ENCODE measurements around the gene ROR1. TPM values are rescaled to one million over a fixed set of nuclear protein-coding genes. Genes with fewer than 3 reads are reported as not detected.

Gene ROR1
- total RNA-seq, 1 experiment from 2014 or later: 2.7 TPM

GRCh38 chr1:64121766-64122385 is 348.1 kb downstream of the ROR1 start:
- Histone ChIP-seq H4K20me1 (ENCODE audit: insufficient read depth) (no peaks in the 10 kb centered on the region), H3K27ac (ENCODE audit: low read depth, low read length) (no peak overlapping the region), H3K79me2 (ENCODE audit: insufficient read depth, low read length) (no peaks in the 10 kb centered on the region), H3K4me3 (replicated peaks in 1 of 2; ENCODE audit: low read depth in 1 of 2, low read length in 2 of 2) (no peak overlapping the region), H3K9me2 (ENCODE audit: insufficient read depth) (no peaks in the 10 kb centered on the region), H3K4me1 (ENCODE audit: control insufficient read depth in 1 of 2, insufficient read depth in 2 of 2, low read length in 2 of 2) (no peaks in the 10 kb centered on the region), H3K27me3 (ENCODE audit: insufficient read depth, low read length) (no peaks in the 10 kb centered on the region), H3K4me2 (ENCODE audit: low read length) (no peak overlapping the region), H3K9me3 (ENCODE audit: control insufficient read depth in 1 of 2, insufficient read depth in 1 of 2, low read depth in 1 of 2, low read length in 2 of 2) (no peaks in the 10 kb centered on the region), H3K36me3 (ENCODE audit: control insufficient read depth in 1 of 2, insufficient read depth in 2 of 2, low read length in 2 of 2) (no peaks in the 10 kb centered on the region), H3K9ac (ENCODE audit: low read length) (no peak overlapping the region), H2AFZ (ENCODE audit: low read depth, low read length, poor library complexity, severe bottlenecking) (no peak overlapping the region)
- no TSS peak for BruUV-seq (replicated peaks)
- RAD21 ChIA-PET (ENCODE audit: low non-redundant PET in 1 of 2, low total read pairs in 2 of 2, uncharacterized antibody in 2 of 2, unreplicated experiment in 2 of 2): no interaction called here
- POLR2A ChIA-PET: no interaction called here
- ATAC-seq (no peak), DNase-seq (ENCODE audit: low read depth, low spot score) (no peak)
- intact Hi-C loops (cut with micrococcal nuclease): no loop called here
- CTCF ChIA-PET: no interaction called here
- TF ChIP-seq ZNF274 (IDR thresholded peaks at IDR 0.05; ENCODE audit: low read depth, low read length) (no peak), TCF7L2 (IDR thresholded peaks at IDR 0.05; ENCODE audit: borderline replicate concordance, extremely low read depth, insufficient read depth, insufficient read length) (no peak), ZFX (IDR thresholded peaks at IDR 0.05) (no peak), ELF1 (IDR thresholded peaks at IDR 0.05; ENCODE audit: borderline replicate concordance, low read depth) (no peak), POLR2AphosphoS5 (IDR thresholded peaks at IDR 0.05; ENCODE audit: low read depth, low read length) (no peak), CEBPB (IDR thresholded peaks at IDR 0.05; ENCODE audit: low read depth) (no peak)

- intact Hi-C loops (cut with micrococcal nuclease): no loop called here
- no TSS peak for BruUV-seq (replicated peaks)
- H3K36me3 ChIP-seq (ENCODE audit: control insufficient read depth in 1 of 2, insufficient read depth in 2 of 2, low read length in 2 of 2): no peaks in the 10 kb centered on the region
- H3K4me2 ChIP-seq (ENCODE audit: low read length): no peak overlapping the region
- no peak overlapping the region for H3K4me3 ChIP-seq (replicated peaks in 1 of 2; ENCODE audit: low read depth in 1 of 2, low read length in 2 of 2)
- no peak overlapping the region for H2AFZ ChIP-seq (ENCODE audit: low read depth, low read length, poor library complexity, severe bottlenecking)
- H3K9me3 ChIP-seq (ENCODE audit: control insufficient read depth in 1 of 2, insufficient read depth in 1 of 2, low read depth in 1 of 2, low read length in 2 of 2): no peaks in the 10 kb centered on the region
- DNase-seq (ENCODE audit: low read depth, low spot score) (no peak), ATAC-seq (no peak)
- TF ChIP-seq ELF1 (IDR thresholded peaks at IDR 0.05; ENCODE audit: borderline replicate concordance, low read depth) (no peak), JUND (IDR thresholded peaks at IDR 0.05) (no peak), ZFX (IDR thresholded peaks at IDR 0.05) (no peak), POLR2A (IDR thresholded peaks at IDR 0.05; ENCODE audit: borderline replicate concordance, extremely low read depth, insufficient read depth, insufficient read length) (no peak), SRF (IDR thresholded peaks at IDR 0.05; ENCODE audit: low read depth) (no peak), ZBTB33 (IDR thresholded peaks at IDR 0.05; ENCODE audit: extremely low read depth, insufficient replicate concordance, low read length) (no peak), CEBPB (IDR thresholded peaks at IDR 0.05; ENCODE audit: low read depth) (no peak), EZH2 (IDR thresholded peaks at IDR 0.05) (no peak), SIN3A (IDR thresholded peaks at IDR 0.05; ENCODE audit: low read depth) (no peak), CTCF (IDR thresholded peaks at IDR 0.05 in 2 of 3, conservative IDR thresholded peaks at IDR 0.05 in 1 of 3; ENCODE audit: borderline replicate concordance in 1 of 3, insufficient read depth in 1 of 3, low read depth in 2 of 3, low read length in 2 of 3) (no peak), EZH2phosphoT487 (IDR thresholded peaks at IDR 0.05; ENCODE audit: borderline replicate concordance) (no peak)
- H4K20me1 ChIP-seq (ENCODE audit: insufficient read depth): no peaks in the 10 kb centered on the region
- POLR2A ChIA-PET: no interaction called here
- no peaks in the 10 kb centered on the region for H3K9me2 ChIP-seq (ENCODE audit: insufficient read depth)
- H3K79me2 ChIP-seq (ENCODE audit: insufficient read depth, low read length): no peaks in the 10 kb centered on the region
- CTCF ChIA-PET: no interaction called here
- no peaks in the 10 kb centered on the region for H3K27me3 ChIP-seq (ENCODE audit: insufficient read depth, low read length)
- no peak overlapping the region for H3K27ac ChIP-seq (ENCODE audit: low read depth, low read length)
- RAD21 ChIA-PET (ENCODE audit: low non-redundant PET in 1 of 2, low total read pairs in 2 of 2, uncharacterized antibody in 2 of 2, unreplicated experiment in 2 of 2): no interaction called here
- H3K9ac ChIP-seq (ENCODE audit: low read length): no peak overlapping the region
- no peaks in the 10 kb centered on the region for H3K4me1 ChIP-seq (ENCODE audit: control insufficient read depth in 1 of 2, insufficient read depth in 2 of 2, low read length in 2 of 2)
These were observed 348.8 kb downstream of the ROR1 start for GRCh38 chr1:64122588-64122987.

All from HCT116 (cell line).